Rectal smooth muscle tissue (tissue), 1 donor: ENCODE data around the gene ZFC3H1.
A peak's percentile ranks its signal among the peaks of the same experiment; 100 is the strongest.

Experiments
- H3K27ac ChIP-seq: one replicate; pipeline ENCODE4 v1.7.0; 2013; ENCODE audit warnings: low read depth, low read length, inconsistent platforms
- H3K27me3 ChIP-seq: one replicate; pipeline ENCODE4 v1.7.0; 2013; ENCODE audit warnings: low read length; ENCODE audit not compliant: control insufficient read depth, insufficient read depth
- H3K36me3 ChIP-seq: one replicate; pipeline ENCODE4 v1.7.0; 2013; ENCODE audit warnings: low read length; ENCODE audit not compliant: control insufficient read depth, insufficient read depth
- H3K4me1 ChIP-seq: one replicate; pipeline ENCODE4 v1.7.0; 2013; ENCODE audit warnings: low read length; ENCODE audit not compliant: control insufficient read depth, insufficient read depth
- H3K4me3 ChIP-seq: one replicate; pipeline ENCODE4 v1.7.0; 2013; ENCODE audit warnings: low read length
- H3K9ac ChIP-seq: one replicate; pipeline ENCODE4 v1.7.0; 2013; ENCODE audit warnings: low read length

ZFC3H1 gene

DNA sequence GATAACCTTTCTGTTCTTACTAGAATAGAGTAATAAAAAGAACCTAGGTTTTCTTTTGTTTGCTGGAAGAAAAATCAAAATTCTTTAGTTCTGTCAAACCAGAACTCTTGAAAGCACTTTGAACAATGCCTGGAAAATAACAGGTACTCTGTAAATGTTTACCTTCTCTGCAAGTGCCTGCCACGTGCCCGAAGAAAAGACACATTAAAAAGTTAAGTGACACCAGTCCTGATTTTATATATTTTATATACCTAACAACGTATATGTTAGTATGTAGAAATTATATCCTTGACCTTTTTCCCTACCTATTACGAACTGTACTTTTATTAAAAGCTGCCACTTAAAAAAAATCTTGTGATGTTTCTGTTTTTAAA lies 1.4 kb upstream of the ZFC3H1 start:
- no peaks in the 10 kb centered on the region for H3K27me3 ChIP-seq
- H3K36me3 ChIP-seq, result no peaks in the 10 kb centered on the region
- H3K4me1 ChIP-seq, result peaks cover 11% of the 10 kb centered on the region
- H3K27ac ChIP-seq, result peak overlapping the region; percentile 96
- no peak overlapping the region for H3K9ac ChIP-seq
- peak overlapping the region; percentile 100 for H3K4me3 ChIP-seq

DNA sequence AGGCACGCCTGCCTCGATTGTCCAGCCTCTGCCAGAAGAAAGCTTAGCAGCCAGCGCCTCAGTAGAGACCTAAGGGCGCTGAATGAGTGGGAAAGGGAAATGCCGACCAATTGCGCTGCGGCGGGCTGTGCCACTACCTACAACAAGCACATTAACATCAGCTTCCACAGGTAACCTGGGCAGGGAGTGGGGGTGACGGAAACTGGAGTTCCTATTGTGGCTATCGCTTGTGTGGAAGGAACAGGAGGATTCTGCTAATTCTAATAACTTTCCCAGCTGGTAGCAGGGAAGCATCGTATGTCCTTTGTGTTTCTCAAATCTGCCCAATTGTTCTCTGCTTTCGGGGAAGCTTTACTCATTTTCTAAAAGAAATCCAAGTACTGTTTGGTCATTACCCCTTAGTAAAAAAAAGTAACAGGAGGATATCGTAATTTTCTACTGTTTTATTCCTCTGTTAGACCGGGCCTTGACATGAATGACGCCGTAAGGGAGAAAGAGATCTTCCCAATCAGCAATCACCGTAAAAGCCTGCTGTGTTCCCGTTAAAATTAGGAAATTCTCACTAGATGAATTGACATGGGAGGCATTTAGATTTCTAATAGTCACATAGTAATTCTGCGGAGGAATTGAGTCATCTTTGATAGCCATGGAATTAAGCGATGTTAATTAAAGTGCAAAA lies 902 bp upstream of the ZFC3H1 start:
- Histone ChIP-seq H3K36me3 (no peaks in the 10 kb centered on the region), H3K27me3 (no peaks in the 10 kb centered on the region), H3K4me3 (peak overlapping the region; percentile 100), H3K4me1 (peaks cover 11% of the 10 kb centered on the region), H3K27ac (peak overlapping the region; percentile 96), H3K9ac (peak overlapping the region; percentile 96)

GRCh38 chr12:71662849-71663560 lies 643 bp downstream of the ZFC3H1 start:
- H3K9ac ChIP-seq, result peak overlapping the region; percentile 91
- peaks cover 11% of the 10 kb centered on the region for H3K4me1 ChIP-seq
- H3K27ac ChIP-seq, result peak overlapping the region; percentile 96
- peak overlapping the region; percentile 100 for H3K4me3 ChIP-seq
- H3K36me3 ChIP-seq, result peaks cover 3% of the 10 kb centered on the region
- H3K27me3 ChIP-seq, result no peaks in the 10 kb centered on the region

- Histone ChIP-seq H3K9ac (no peak overlapping the region), H3K27ac (no peak overlapping the region), H3K4me3 (peak overlapping the region; percentile 100), H3K27me3 (no peaks in the 10 kb centered on the region), H3K4me1 (peaks cover 11% of the 10 kb centered on the region), H3K36me3 (peaks cover 3% of the 10 kb centered on the region)
Observed at GRCh38 chr12:71661977-71662530, 1.6 kb downstream of the ZFC3H1 start.

GRCh38 chr12:71656740-71657139 lies 6.9 kb downstream of the ZFC3H1 start:
- Histone ChIP-seq H3K4me1 (peaks cover 5% of the 10 kb centered on the region), H3K4me3 (no peak overlapping the region), H3K9ac (no peak overlapping the region), H3K27me3 (no peaks in the 10 kb centered on the region), H3K27ac (no peak overlapping the region), H3K36me3 (peaks cover 4% of the 10 kb centered on the region)

DNA sequence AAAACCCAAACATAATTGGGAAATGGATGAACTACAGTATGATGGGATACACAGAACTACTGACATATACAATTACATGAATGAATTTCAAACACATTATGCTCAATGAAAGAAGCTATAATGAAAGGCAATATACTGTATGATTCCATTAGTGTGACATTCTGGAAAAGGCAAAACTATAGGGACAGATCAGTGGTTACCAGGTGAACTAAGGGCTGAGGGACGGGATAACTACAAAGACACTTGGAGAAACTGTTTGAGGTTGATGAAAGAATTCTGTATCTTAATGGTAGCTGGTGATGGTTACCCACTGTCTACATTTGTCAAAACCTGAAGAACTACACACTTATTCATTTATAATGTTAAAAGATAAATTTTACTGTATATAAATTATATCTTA lies 7.7 kb downstream of the ZFC3H1 start:
- Histone ChIP-seq H3K27ac (no peak overlapping the region), H3K4me1 (peaks cover 2% of the 10 kb centered on the region), H3K9ac (no peak overlapping the region), H3K36me3 (peaks cover 8% of the 10 kb centered on the region), H3K4me3 (no peak overlapping the region), H3K27me3 (no peaks in the 10 kb centered on the region)

DNA sequence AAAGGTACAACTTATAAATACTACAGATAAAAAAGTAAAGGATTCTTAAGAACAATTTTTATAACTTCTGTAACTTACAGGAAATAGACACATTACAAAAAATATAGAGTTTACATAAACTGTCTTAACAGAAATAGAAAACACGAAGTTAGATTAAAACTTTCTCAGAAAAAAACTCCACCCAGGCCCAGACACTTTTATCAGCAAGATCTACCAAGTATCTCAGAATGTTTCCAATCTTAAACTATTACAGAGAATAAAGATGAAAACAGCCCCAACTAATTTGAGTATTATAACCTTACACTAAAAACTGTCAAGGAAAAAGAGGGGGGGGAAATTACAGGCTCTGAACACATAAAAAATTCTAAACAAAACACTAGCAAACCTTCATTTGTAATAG lies 8.2 kb downstream of the ZFC3H1 start:
- Histone ChIP-seq H3K9ac (no peak overlapping the region), H3K4me3 (no peak overlapping the region), H3K36me3 (peaks cover 8% of the 10 kb centered on the region), H3K4me1 (peaks cover 2% of the 10 kb centered on the region), H3K27me3 (no peaks in the 10 kb centered on the region), H3K27ac (no peak overlapping the region)

DNA sequence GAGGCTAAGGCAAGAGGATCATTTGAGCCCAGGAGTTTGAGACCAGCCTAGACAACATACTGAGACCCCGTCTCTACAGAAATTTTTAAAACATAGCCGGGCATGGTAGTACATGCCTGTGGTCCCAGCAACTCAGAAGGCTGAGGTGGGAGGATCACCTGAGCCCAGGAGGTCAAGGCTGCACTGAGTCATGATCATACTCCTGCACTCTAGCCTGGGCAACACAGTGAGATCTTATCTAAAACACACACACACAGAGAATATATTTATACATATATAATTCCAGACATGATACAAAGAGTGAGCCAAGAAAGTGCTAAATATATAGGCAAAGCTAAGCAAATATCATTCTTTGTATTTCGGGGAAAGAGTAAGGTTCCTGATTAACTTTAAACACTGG lies 9.4 kb downstream of the ZFC3H1 start:
- Histone ChIP-seq H3K9ac (no peak overlapping the region), H3K27ac (no peak overlapping the region), H3K27me3 (no peaks in the 10 kb centered on the region), H3K36me3 (peaks cover 5% of the 10 kb centered on the region), H3K4me1 (peaks cover 2% of the 10 kb centered on the region), H3K4me3 (no peak overlapping the region)

DNA sequence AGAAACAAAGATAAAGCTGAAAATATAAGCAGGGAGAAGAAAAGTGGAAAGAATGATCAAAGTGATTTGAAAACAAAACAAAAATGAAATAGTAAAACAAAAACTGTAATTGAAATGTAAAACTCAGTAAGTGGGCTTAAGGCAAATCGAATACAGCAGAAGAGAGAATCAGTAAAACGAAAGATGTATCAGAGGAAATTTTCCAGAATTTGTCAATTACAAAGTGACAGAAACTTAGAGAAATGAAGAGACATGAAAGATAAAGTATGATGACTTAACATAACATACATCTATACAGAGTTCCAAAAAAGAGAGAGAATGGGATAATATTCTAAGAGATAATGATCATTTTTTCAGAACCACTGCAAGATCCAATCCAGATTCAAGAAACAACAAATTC lies 10.5 kb downstream of the ZFC3H1 start:
- Histone ChIP-seq H3K4me1 (peaks cover 2% of the 10 kb centered on the region), H3K9ac (no peak overlapping the region), H3K27ac (no peak overlapping the region), H3K36me3 (peaks cover 5% of the 10 kb centered on the region), H3K4me3 (no peak overlapping the region), H3K27me3 (no peaks in the 10 kb centered on the region)

- Histone ChIP-seq H3K27ac (no peak overlapping the region), H3K4me1 (peaks cover 2% of the 10 kb centered on the region), H3K9ac (no peak overlapping the region), H3K36me3 (peaks cover 5% of the 10 kb centered on the region), H3K4me3 (no peak overlapping the region), H3K27me3 (no peaks in the 10 kb centered on the region)
Observed at GRCh38 chr12:71652656-71653055, 11.0 kb downstream of the ZFC3H1 start.

GRCh38 chr12:71649401-71649800 lies 14.2 kb downstream of the ZFC3H1 start:
- Histone ChIP-seq H3K27ac (no peak overlapping the region), H3K4me3 (no peak overlapping the region), H3K36me3 (peaks cover 5% of the 10 kb centered on the region), H3K4me1 (no peaks in the 10 kb centered on the region), H3K9ac (no peak overlapping the region), H3K27me3 (no peaks in the 10 kb centered on the region)

- Histone ChIP-seq H3K4me1 (no peaks in the 10 kb centered on the region), H3K9ac (no peak overlapping the region), H3K27me3 (no peaks in the 10 kb centered on the region), H3K4me3 (no peak overlapping the region), H3K27ac (no peak overlapping the region), H3K36me3 (peaks cover 8% of the 10 kb centered on the region)
Observed at GRCh38 chr12:71648537-71648936, 15.1 kb downstream of the ZFC3H1 start.

DNA sequence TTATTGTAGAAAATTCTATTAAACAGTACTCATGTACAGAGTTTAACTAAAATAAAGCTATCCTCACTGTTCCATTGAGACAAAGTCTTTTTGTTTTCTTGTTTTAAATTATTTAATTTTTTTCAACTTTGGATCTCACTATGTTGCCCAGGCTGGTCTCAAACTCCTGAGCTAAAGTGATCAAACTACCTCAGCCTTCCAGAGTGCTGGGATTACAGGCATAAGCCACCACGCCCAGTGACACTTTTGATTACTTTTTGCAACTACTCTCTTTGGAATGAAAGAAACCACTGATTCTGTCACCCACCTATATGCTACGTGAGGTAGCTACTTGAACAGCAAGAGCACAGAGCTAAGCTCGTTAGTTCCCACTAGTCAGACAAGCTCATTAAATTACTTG lies 17.1 kb downstream of the ZFC3H1 start:
- Histone ChIP-seq H3K27ac (no peak overlapping the region), H3K4me1 (no peaks in the 10 kb centered on the region), H3K4me3 (no peak overlapping the region), H3K36me3 (peaks cover 9% of the 10 kb centered on the region), H3K9ac (no peak overlapping the region), H3K27me3 (no peaks in the 10 kb centered on the region)
